ENCODE data around the gene PLPPR5. TPM values are rescaled to one million over a fixed set of nuclear protein-coding genes. Genes with fewer than 3 reads are reported as not detected.

PLPPR5 gene
- total RNA-seq, 2 donors from 2014 or later = not detected

- H3K9me3 ChIP-seq = no peaks in the 10 kb centered on the region
- no peaks in the 10 kb centered on the region for H3K4me1 ChIP-seq
- no peak overlapping the region for H3K4me3 ChIP-seq
- no peaks in the 10 kb centered on the region for H3K36me3 ChIP-seq
- TF ChIP-seq CTCF (IDR thresholded peaks at IDR 0.05) = no peak
- H3K27ac ChIP-seq = no peak overlapping the region
- H3K27me3 ChIP-seq = no peaks in the 10 kb centered on the region
- no peak for DNase-seq (ENCODE audit: low spot score)
These were observed 22.6 kb downstream of the PLPPR5 start for GRCh38 chr1:98981917-98982513.

GRCh38 chr1:98979463-98979862, 25.2 kb downstream of the PLPPR5 start:
- no peak overlapping the region for H3K27ac ChIP-seq
- no peak overlapping the region for H3K4me3 ChIP-seq
- H3K36me3 ChIP-seq = no peaks in the 10 kb centered on the region
- TF ChIP-seq CTCF (IDR thresholded peaks at IDR 0.05) = no peak
- no peaks in the 10 kb centered on the region for H3K9me3 ChIP-seq
- H3K4me1 ChIP-seq = no peaks in the 10 kb centered on the region
- H3K27me3 ChIP-seq = no peaks in the 10 kb centered on the region
- DNase-seq (ENCODE audit: low spot score) = no peak

GRCh38 chr1:98975810-98976209, 28.9 kb downstream of the PLPPR5 start:
- Histone ChIP-seq H3K27me3 (no peaks in the 10 kb centered on the region), H3K4me1 (no peaks in the 10 kb centered on the region), H3K9me3 (no peaks in the 10 kb centered on the region), H3K27ac (no peak overlapping the region), H3K4me3 (no peak overlapping the region), H3K36me3 (no peaks in the 10 kb centered on the region)
- TF ChIP-seq CTCF (IDR thresholded peaks at IDR 0.05) = no peak
- no peak for DNase-seq (ENCODE audit: low spot score)

GRCh38 chr1:98975113-98975512, 29.5 kb downstream of the PLPPR5 start:
- H3K4me3 ChIP-seq = no peak overlapping the region
- no peak overlapping the region for H3K27ac ChIP-seq
- H3K4me1 ChIP-seq = no peaks in the 10 kb centered on the region
- no peak for DNase-seq (ENCODE audit: low spot score)
- H3K27me3 ChIP-seq = no peaks in the 10 kb centered on the region
- no peak for TF ChIP-seq CTCF (IDR thresholded peaks at IDR 0.05)
- no peaks in the 10 kb centered on the region for H3K36me3 ChIP-seq
- no peaks in the 10 kb centered on the region for H3K9me3 ChIP-seq

- no peak for TF ChIP-seq CTCF (IDR thresholded peaks at IDR 0.05)
- no peaks in the 10 kb centered on the region for H3K36me3 ChIP-seq
- DNase-seq (ENCODE audit: low spot score) = no peak
These were observed 34.7 kb downstream of the PLPPR5 start for GRCh38 chr1:98969798-98970490.

More at GRCh38 chr1:98969798-98970490, 34.7 kb downstream of the PLPPR5 start:
- no peaks in the 10 kb centered on the region for H3K4me1 ChIP-seq
- no peaks in the 10 kb centered on the region for H3K9me3 ChIP-seq
- H3K27me3 ChIP-seq = no peaks in the 10 kb centered on the region
- no peak overlapping the region for H3K4me3 ChIP-seq
- no peak overlapping the region for H3K27ac ChIP-seq
